Mucosa of descending colon (tissue), 3 donors: ENCODE measurements around the gene NTM. TPM values are rescaled to one million over a fixed set of nuclear protein-coding genes. Genes with fewer than 3 reads are reported as not detected.

Experiments used
- ATAC-seq: fragments of 200-7000 bp; cut with Tn5 transposase; one replicate; pipeline ENCODE4 v1.9.1; 2020; ENCODE audit warnings: mild to moderate bottlenecking, moderate library complexity
- DNase-seq, 3 donors: peaks; one replicate each; pipeline ENCODE4 v3.0.0-alpha.2; 2020
- H3K36me3 ChIP-seq: fragments of 200-600 bp; one replicate; pipeline ENCODE4 v1.8.0; 2021; ENCODE audit warnings: low read depth, mild to moderate bottlenecking
- H3K4me1 ChIP-seq: fragments of 200-600 bp; one replicate; pipeline ENCODE4 v1.8.0; 2021; ENCODE audit warnings: low read depth, mild to moderate bottlenecking
- H3K4me3 ChIP-seq: fragments of 200-600 bp; one replicate; pipeline ENCODE4 v1.8.0; 2021; ENCODE audit warnings: mild to moderate bottlenecking
- H3K9me3 ChIP-seq: fragments of 200-600 bp; one replicate; pipeline ENCODE4 v1.8.0; 2021; ENCODE audit warnings: mild to moderate bottlenecking
- CTCF ChIP-seq: fragments of 200-600 bp; IDR thresholded peaks from one replicate; pipeline ENCODE4 v1.8.0; 2022; ENCODE audit warnings: antibody characterized with exemption, mild to moderate bottlenecking
- intact Hi-C, 2 donors: fragments of 100-400 bp; cut with DNase I in 1 of 2; cut with micrococcal nuclease in 1 of 2; formaldehyde crosslinking; loops; one replicate each; pipeline versions ENCODE4 v1.11.0 to v1.11.1; 2022; cut with DNase I, micrococcal nuclease
- total RNA-seq, 3 donors: library from RNA; stranded (reverse); fragmentation: NEBNext Ultra II Directional in 2 of 3; extraction: Animal tissue kit (Norgen Biotek cat#: 25700) in 2 of 3; gene quantifications; one replicate each; pipeline versions ENCODE4 v1.2.1 to v1.2.4, GENCODE V29; 2021 to 2023
- donor health status: DM: no; HTN: no; CAD: no; lungs with moderate emphysema.
- donor health status: DM: no; HTN: no; CAD: no.
- donor health status: DM: no; HTN: yes; CAD: no.

Gene NTM
- total RNA-seq, 3 donors from 2014 or later: 0.64 to 7.7 (median 1.2) TPM

DNA sequence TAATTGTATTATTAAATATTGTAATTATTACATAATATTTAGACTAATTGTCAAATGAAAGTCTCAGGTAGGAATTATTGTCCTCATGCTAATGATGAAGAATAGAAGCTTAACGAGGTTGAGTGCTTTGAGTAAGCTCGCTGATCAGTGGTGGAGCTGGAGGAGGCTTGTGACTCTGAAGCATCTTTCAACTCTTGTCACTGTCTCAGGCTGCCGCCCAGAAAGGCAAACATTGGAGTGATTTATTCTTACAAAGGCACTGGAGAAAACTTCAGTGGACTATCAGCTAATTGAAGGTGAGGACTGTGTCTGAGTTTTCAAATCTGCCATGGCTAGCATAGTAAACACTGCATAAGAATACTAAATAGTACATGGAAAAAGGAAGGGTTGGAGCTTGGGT, 595.1 kb downstream of the NTM start:
- intact Hi-C loops: no loop called here
- ATAC-seq: no peak
- no peak for TF ChIP-seq CTCF
- DNase-seq: no peak
- Histone ChIP-seq H3K9me3 (no peaks in the 10 kb centered on the region), H3K4me1 (no peaks in the 10 kb centered on the region), H3K4me3 (no peak overlapping the region), H3K36me3 (no peaks in the 10 kb centered on the region)

DNA sequence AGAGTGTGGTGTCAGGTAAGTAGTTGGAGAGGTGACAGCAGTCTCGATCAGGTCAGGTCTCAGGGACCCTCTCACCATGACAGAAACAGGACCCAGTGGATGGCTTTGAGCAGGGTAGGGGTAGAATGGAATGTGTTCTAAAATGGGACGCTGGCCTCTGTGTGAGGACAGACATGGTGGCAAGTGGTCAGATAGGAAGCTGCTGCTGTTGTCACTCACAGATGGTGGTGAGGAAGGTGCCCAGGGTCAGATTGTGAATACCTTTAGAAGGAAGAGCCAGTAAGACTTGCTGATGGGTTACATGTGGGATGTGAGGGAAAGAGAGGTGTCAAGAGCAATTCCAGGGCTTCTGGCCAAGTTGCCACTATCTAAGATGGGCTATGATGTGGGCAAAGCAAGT, 596.3 kb downstream of the NTM start:
- no peaks in the 10 kb centered on the region for H3K9me3 ChIP-seq
- H3K4me1 ChIP-seq: no peaks in the 10 kb centered on the region
- no peak for ATAC-seq
- DNase-seq: no peak
- intact Hi-C loops: no loop called here
- TF ChIP-seq CTCF: no peak
- no peak overlapping the region for H3K4me3 ChIP-seq
- H3K36me3 ChIP-seq: no peaks in the 10 kb centered on the region

DNA sequence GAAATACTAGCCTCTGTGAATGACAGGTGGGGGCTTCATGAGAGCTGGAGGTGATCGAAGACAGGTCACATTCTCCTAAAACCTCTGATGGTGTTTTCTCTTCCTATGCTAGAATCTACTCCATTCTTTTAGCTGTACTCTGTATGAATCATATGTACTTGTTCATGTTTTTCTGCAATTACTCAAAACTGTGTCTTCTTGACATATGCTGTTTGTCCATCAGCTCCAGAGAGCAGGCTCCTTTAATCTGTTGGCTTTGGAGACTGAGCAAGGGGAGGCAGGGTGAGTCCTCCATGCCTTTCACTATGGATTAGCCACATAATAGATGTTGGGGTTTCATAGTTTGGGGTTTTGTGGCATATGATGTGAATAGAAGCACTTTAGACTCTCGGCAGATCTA, 598.8 kb downstream of the NTM start:
- Histone ChIP-seq H3K4me1 (no peaks in the 10 kb centered on the region), H3K4me3 (no peak overlapping the region), H3K9me3 (no peaks in the 10 kb centered on the region), H3K36me3 (no peaks in the 10 kb centered on the region)
- intact Hi-C loops: no loop called here
- no peak for TF ChIP-seq CTCF
- ATAC-seq (no peak), DNase-seq (no peak)

GRCh38 chr11:131973061-131973460, 602.6 kb downstream of the NTM start:
- ATAC-seq: no peak

DNA sequence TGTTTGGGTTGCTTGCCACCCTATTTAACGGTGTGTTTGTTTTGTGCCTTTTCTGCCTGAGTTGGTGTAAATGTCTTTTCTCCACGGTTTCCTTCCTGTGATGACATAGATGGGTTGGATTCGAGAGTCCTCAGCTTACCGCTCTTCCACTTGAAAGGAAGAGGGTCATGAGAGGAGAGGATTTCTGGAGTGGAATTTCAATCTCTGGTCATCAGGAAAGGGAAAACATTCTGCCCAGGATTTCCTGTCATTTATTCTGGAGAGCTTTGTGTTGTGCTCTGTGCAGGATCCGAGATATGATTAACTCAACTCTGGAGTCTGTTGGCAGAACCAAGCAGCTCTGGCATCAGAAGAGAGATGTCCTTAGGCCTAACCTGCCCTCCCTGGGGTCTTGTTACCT, 605.2 kb downstream of the NTM start:
- ATAC-seq: no peak
- intact Hi-C loops: no loop called here
- Histone ChIP-seq H3K9me3 (no peaks in the 10 kb centered on the region), H3K4me3 (no peak overlapping the region), H3K36me3 (no peaks in the 10 kb centered on the region), H3K4me1 (no peaks in the 10 kb centered on the region)
- TF ChIP-seq CTCF: no peak
- DNase-seq: no peak

More at GRCh38 chr11:131973061-131973460, 602.6 kb downstream of the NTM start:
- no peak overlapping the region for H3K4me3 ChIP-seq
- H3K36me3 ChIP-seq: no peaks in the 10 kb centered on the region
- no peaks in the 10 kb centered on the region for H3K9me3 ChIP-seq
- TF ChIP-seq CTCF: no peak
- no peaks in the 10 kb centered on the region for H3K4me1 ChIP-seq
- intact Hi-C loops: no loop called here
- DNase-seq: no peak

DNA sequence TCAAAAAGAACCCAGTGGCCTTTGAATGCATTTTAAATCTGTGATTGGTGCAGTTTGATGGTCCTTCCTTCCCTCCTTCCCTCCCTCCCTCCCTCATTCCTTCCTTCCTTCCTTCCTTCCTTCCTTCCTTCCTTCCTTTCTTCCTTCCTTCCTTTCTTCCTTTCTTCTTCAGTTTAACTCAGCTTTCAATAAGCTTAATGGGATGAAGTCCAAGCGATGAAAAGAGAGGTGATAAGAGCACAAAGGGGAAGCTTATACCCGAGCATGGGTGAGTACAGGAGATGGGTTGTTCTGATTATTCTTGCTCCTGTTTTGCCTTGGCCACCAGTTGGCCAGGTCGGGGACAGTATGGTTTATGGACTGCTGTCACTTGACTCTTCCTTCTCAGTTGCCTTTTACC, 605.6 kb downstream of the NTM start:
- TF ChIP-seq CTCF: no peak
- Histone ChIP-seq H3K4me3 (no peak overlapping the region), H3K9me3 (no peaks in the 10 kb centered on the region), H3K4me1 (no peaks in the 10 kb centered on the region), H3K36me3 (no peaks in the 10 kb centered on the region)
- ATAC-seq (no peak), DNase-seq (no peak)
- intact Hi-C loops: no loop called here
